ENCODE measurements around the gene PRR36. TPM values are rescaled to one million over a fixed set of nuclear protein-coding genes. Genes with fewer than 3 reads are reported as not detected.

PRR36 gene
- total RNA-seq, 1 experiment from 2014 or later, result 21.9 TPM

- TF ChIP-seq PRRX2 (CRISPR knock-in tag; IDR thresholded peaks at IDR 0.05) (no peak), NR1H2 (CRISPR knock-in tag; IDR thresholded peaks at IDR 0.05) (no peak), MXD4 (CRISPR knock-in tag; IDR thresholded peaks at IDR 0.05; ENCODE audit: borderline replicate concordance) (no peak), ZNF121 (CRISPR knock-in tag; IDR thresholded peaks at IDR 0.05) (no peak), ZNF425 (CRISPR knock-in tag; conservative IDR thresholded peaks at IDR 0.05) (no peak), FOXK1 (CRISPR knock-in tag; IDR thresholded peaks at IDR 0.05) (peak; percentile 38; the same call in 1 of the 2 replicates), ZNF317 (CRISPR knock-in tag; IDR thresholded peaks at IDR 0.05; ENCODE audit: borderline replicate concordance, low read depth) (no peak), NR3C1 (CRISPR knock-in tag; conservative IDR thresholded peaks at IDR 0.05; ENCODE audit: low read depth) (peak; percentile 81; the same call in 1 of the 2 replicates), ZBTB21 (CRISPR knock-in tag; IDR thresholded peaks at IDR 0.05; ENCODE audit: borderline replicate concordance) (peak; percentile 91), CTCF (IDR thresholded peaks at IDR 0.05) (no peak), SP1 (CRISPR knock-in tag; conservative IDR thresholded peaks at IDR 0.05) (peak; percentile 99)
Measured at GRCh38 chr19:7919610-7920518, 45.7 kb upstream of the PRR36 start, which contains the start of gene SNAPC2 (continued).

DNA sequence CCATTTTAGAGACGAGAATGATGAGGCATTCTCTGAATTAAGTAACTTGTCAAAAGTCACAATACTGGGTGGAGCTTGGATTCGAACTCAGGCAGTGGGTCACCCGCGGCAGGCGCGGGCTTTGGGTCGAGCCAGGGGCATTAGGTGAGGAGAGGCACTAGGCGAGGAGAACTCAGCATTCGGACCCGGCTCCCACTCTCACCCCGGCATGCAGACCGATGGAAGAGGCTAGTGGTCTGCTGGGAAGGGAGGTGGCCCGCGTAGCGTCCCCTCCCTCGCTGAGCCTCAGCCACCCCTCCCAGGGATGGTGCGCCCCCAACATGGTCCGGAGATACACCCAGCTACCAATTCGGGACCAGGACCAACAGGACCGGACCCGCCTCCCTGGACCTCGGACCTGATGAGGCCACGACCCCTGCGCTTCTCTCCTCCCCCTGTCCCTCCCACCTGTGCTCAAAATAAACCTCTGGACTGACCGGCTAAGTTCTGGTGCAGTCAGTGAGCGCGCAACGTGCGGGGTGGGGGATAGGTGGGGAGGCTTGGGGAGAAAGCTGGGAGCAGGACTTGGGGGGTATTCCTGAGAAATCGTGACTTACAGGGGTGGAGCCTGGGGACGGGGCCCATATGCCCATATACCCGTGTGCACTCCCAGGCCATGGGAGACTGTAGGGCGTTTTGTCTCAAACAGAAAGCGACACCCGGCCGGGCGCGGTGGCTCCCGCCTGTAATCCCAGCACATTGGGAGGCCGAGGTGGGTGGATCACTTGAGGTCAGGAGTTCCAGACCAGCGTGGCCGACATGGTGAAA is 44.6 kb upstream of the PRR36 start:
- H3K36me3 Mint-ChIP-seq, result no peaks in the 10 kb centered on the region
- H3K4me1 Mint-ChIP-seq, result peaks cover 8% of the 10 kb centered on the region
- ChIA-PET POLR2A (interaction anchor here (1.3 to 1.5 kb wide), 2 partner anchors 50 to 61 kb away, joined by 3 to 6 read pairs; no protein-coding TSS in a partner anchor), CTCF (interaction anchor here (1.2 to 7.2 kb wide), 17 partner anchors 8 to 109 kb away, joined by 3 to 92 read pairs (median 22); partner anchors contain the start of genes LRRC8E, MAP2K7, PRR36 and TIMM44)
- peaks cover 57% of the 10 kb centered on the region for H3K27me3 Mint-ChIP-seq (ENCODE audit: low read depth)
- H3K4me3 Mint-ChIP-seq, result peak overlapping the region; percentile 75
- no peaks in the 10 kb centered on the region for H3K9me3 Mint-ChIP-seq
- DNase-seq (ENCODE audit: low spot score) (no peak), ATAC-seq (no peak)
- no peak overlapping the region for H3K27ac Mint-ChIP-seq
- TF ChIP-seq CREM (CRISPR knock-in tag; IDR thresholded peaks at IDR 0.05) (no peak), TCF7 (CRISPR knock-in tag; IDR thresholded peaks at IDR 0.05; ENCODE audit: low read depth) (no peak), NR3C1 (CRISPR knock-in tag; conservative IDR thresholded peaks at IDR 0.05; ENCODE audit: low read depth) (no peak), ZNF425 (CRISPR knock-in tag; conservative IDR thresholded peaks at IDR 0.05) (no peak), ZNF671 (CRISPR knock-in tag; IDR thresholded peaks at IDR 0.05) (no peak), ZNF396 (CRISPR knock-in tag; IDR thresholded peaks at IDR 0.05; ENCODE audit: borderline replicate concordance) (no peak), GRHL2 (CRISPR knock-in tag; IDR thresholded peaks at IDR 0.05; ENCODE audit: insufficient replicate concordance, severe bottlenecking) (no peak), ESRRA (CRISPR knock-in tag; IDR thresholded peaks at IDR 0.05; ENCODE audit: borderline replicate concordance) (no peak), NFYB (CRISPR knock-in tag; conservative IDR thresholded peaks at IDR 0.05; ENCODE audit: low read depth) (no peak), RELA (CRISPR knock-in tag; IDR thresholded peaks at IDR 0.05; ENCODE audit: borderline replicate concordance) (no peak), FOXJ3 (CRISPR knock-in tag; IDR thresholded peaks at IDR 0.05; ENCODE audit: borderline replicate concordance) (no peak), MXD4 (CRISPR knock-in tag; IDR thresholded peaks at IDR 0.05; ENCODE audit: borderline replicate concordance) (no peak)
- TF ChIP-seq, protein P1, sequence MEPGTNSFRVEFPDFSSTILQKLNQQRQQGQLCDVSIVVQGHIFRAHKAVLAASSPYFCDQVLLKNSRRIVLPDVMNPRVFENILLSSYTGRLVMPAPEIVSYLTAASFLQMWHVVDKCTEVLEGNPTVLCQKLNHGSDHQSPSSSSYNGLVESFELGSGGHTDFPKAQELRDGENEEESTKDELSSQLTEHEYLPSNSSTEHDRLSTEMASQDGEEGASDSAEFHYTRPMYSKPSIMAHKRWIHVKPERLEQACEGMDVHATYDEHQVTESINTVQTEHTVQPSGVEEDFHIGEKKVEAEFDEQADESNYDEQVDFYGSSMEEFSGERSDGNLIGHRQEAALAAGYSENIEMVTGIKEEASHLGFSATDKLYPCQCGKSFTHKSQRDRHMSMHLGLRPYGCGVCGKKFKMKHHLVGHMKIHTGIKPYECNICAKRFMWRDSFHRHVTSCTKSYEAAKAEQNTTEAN (CRISPR knock-in tag; IDR thresholded peaks at IDR 0.05), result no peak
- TF ChIP-seq, protein P2, sequence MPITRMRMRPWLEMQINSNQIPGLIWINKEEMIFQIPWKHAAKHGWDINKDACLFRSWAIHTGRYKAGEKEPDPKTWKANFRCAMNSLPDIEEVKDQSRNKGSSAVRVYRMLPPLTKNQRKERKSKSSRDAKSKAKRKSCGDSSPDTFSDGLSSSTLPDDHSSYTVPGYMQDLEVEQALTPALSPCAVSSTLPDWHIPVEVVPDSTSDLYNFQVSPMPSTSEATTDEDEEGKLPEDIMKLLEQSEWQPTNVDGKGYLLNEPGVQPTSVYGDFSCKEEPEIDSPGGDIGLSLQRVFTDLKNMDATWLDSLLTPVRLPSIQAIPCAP (CRISPR knock-in tag; IDR thresholded peaks at IDR 0.05), result no peak
- TF ChIP-seq, protein P3, sequence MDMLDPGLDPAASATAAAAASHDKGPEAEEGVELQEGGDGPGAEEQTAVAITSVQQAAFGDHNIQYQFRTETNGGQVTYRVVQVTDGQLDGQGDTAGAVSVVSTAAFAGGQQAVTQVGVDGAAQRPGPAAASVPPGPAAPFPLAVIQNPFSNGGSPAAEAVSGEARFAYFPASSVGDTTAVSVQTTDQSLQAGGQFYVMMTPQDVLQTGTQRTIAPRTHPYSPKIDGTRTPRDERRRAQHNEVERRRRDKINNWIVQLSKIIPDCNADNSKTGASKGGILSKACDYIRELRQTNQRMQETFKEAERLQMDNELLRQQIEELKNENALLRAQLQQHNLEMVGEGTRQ (CRISPR knock-in tag; IDR thresholded peaks at IDR 0.05), result no peak
